H9 (cell line): ENCODE measurements around the gene NAA20. TPM values are rescaled to one million over a fixed set of nuclear protein-coding genes. Genes with fewer than 3 reads are reported as not detected.

Source experiments
- DNase-seq: peaks from one replicate; pipeline ENCODE4 v3.0.0-alpha.2; 2017
- H2AFZ ChIP-seq: one replicate; pipeline ENCODE4 v1.6.1; 2013; ENCODE audit warnings: mild to moderate bottlenecking, low read length, control low read depth, moderate library complexity
- H2AK5ac ChIP-seq: 2 replicates; pipeline ENCODE4 v1.6.1; 2013; ENCODE audit warnings: low read length, control low read depth, mixed read lengths; ENCODE audit not compliant: insufficient read length
- H2BK120ac ChIP-seq: one replicate; pipeline ENCODE4 v1.6.1; 2013; ENCODE audit warnings: low read depth, mild to moderate bottlenecking, low read length, control low read depth, inconsistent platforms; ENCODE audit not compliant: poor library complexity, severe bottlenecking
- H2BK12ac ChIP-seq: 2 replicates; pipeline ENCODE4 v1.6.1; 2013; ENCODE audit warnings: low read length, control low read depth, mixed read lengths, low read depth; ENCODE audit not compliant: insufficient read length
- H2BK15ac ChIP-seq: 2 replicates; pipeline ENCODE4 v1.6.1; 2013; ENCODE audit warnings: low read depth, low read length, control low read depth
- H2BK20ac ChIP-seq: one replicate; pipeline ENCODE4 v1.6.1; 2013; ENCODE audit warnings: low read depth, mild to moderate bottlenecking, low read length, control low read depth, inconsistent platforms; ENCODE audit not compliant: poor library complexity, severe bottlenecking
- H2BK5ac ChIP-seq: 2 replicates; pipeline ENCODE4 v1.6.1; 2013; ENCODE audit warnings: low read length, control low read depth, mixed read lengths; ENCODE audit not compliant: insufficient read length
- H3K14ac ChIP-seq: 2 replicates; pipeline ENCODE4 v1.6.1; 2013; ENCODE audit warnings: low read length, control low read depth; ENCODE audit not compliant: insufficient read depth
- H3K18ac ChIP-seq: 2 replicates; pipeline ENCODE4 v1.6.1; 2013; ENCODE audit warnings: low read depth, mild to moderate bottlenecking, mixed read lengths, low read length, control low read depth; ENCODE audit not compliant: insufficient read length
- H3K23ac ChIP-seq: 2 replicates; pipeline ENCODE4 v1.6.1; 2013; ENCODE audit warnings: low read length, control low read depth, mixed read lengths, low read depth; ENCODE audit not compliant: insufficient read length
- H3K23me2 ChIP-seq: 2 replicates; pipeline ENCODE4 v1.6.1; 2013; ENCODE audit warnings: low read depth, mild to moderate bottlenecking, mixed read lengths, low read length, control low read depth; ENCODE audit not compliant: insufficient read length, poor library complexity, severe bottlenecking
- H3K27ac ChIP-seq: 2 replicates; pipeline ENCODE4 v1.5.1; 2013; ENCODE audit warnings: low read length, control low read depth, mixed read lengths, low read depth; ENCODE audit not compliant: insufficient read length
- H3K27me3 ChIP-seq: 2 replicates; pipeline ENCODE4 v1.6.1; 2013; ENCODE audit warnings: low read length, control low read depth, inconsistent platforms; ENCODE audit not compliant: insufficient read depth
- H3K4ac ChIP-seq: 2 replicates; pipeline ENCODE4 v1.6.1; 2013; ENCODE audit warnings: low read depth, mild to moderate bottlenecking, control low read depth, inconsistent platforms, low read length, moderate library complexity
- H3K4me1 ChIP-seq: 2 replicates; pipeline ENCODE4 v1.6.1; 2013; ENCODE audit warnings: low read length, control low read depth, inconsistent platforms; ENCODE audit not compliant: insufficient read depth
- H3K4me2 ChIP-seq: 2 replicates; pipeline ENCODE4 v1.6.1; 2013; ENCODE audit warnings: low read length, control low read depth, mixed read lengths; ENCODE audit not compliant: insufficient read length, insufficient read depth
- H3K56ac ChIP-seq: 2 replicates; pipeline ENCODE4 v1.6.1; 2013; ENCODE audit warnings: low read depth, mild to moderate bottlenecking, mixed read lengths, low read length, control low read depth; ENCODE audit not compliant: insufficient read length
- H3K79me1 ChIP-seq: 2 replicates; pipeline ENCODE4 v1.6.1; 2013; ENCODE audit warnings: low read depth, mild to moderate bottlenecking, moderate library complexity, low read length, control low read depth, inconsistent platforms; ENCODE audit not compliant: insufficient read depth, poor library complexity, severe bottlenecking
- H3K79me2 ChIP-seq: 2 replicates; pipeline ENCODE4 v1.6.1; 2013; ENCODE audit warnings: low read length, control low read depth, inconsistent platforms; ENCODE audit not compliant: insufficient read depth
- H3K9ac ChIP-seq: 2 replicates; pipeline ENCODE4 v1.6.1; 2013; ENCODE audit warnings: low read length, control low read depth, mixed read lengths; ENCODE audit not compliant: insufficient read length; ENCODE audit errors: extremely low read depth
- H3K9me3 ChIP-seq: one replicate; pipeline ENCODE4 v1.6.1; 2013; ENCODE audit warnings: low read depth, low read length, inconsistent platforms; ENCODE audit not compliant: control insufficient read depth
- H3T11ph ChIP-seq: one replicate; pipeline ENCODE4 v1.6.1; 2013; ENCODE audit warnings: mild to moderate bottlenecking, low read length, control low read depth, inconsistent platforms
- H4K20me1 ChIP-seq: one replicate; pipeline ENCODE4 v1.6.1; 2013; ENCODE audit not compliant: control insufficient read depth, insufficient read length, insufficient read depth
- H4K5ac ChIP-seq: 2 replicates; pipeline ENCODE4 v1.6.1; 2013; ENCODE audit warnings: low read depth, mild to moderate bottlenecking, mixed read lengths, low read length, control low read depth; ENCODE audit not compliant: insufficient read length
- H4K8ac ChIP-seq: replicated peaks from 2 replicates; pipeline ENCODE4 v1.6.1; 2013; ENCODE audit warnings: low read length, control low read depth, mixed read lengths, low read depth; ENCODE audit not compliant: insufficient read length
- H4K91ac ChIP-seq: 2 replicates; pipeline ENCODE4 v1.6.1; 2013; ENCODE audit warnings: low read depth, mild to moderate bottlenecking, moderate library complexity, mixed read lengths, low read length, control low read depth; ENCODE audit not compliant: insufficient read length
- H3K27ac Mint-ChIP-seq, 3 experiments: 2 replicates in 2 of 3; 3 replicates in 1 of 3; pipeline ENCODE4 v1.8.0; 2020 to 2021; ENCODE audit warnings: mixed read lengths in 3 of 3, mild to moderate bottlenecking in 1 of 3, moderate library complexity in 1 of 3
- H3K27me3 Mint-ChIP-seq: 2 replicates; pipeline ENCODE4 v1.8.0; 2021; ENCODE audit warnings: low read depth, mild to moderate bottlenecking, moderate library complexity, mixed read lengths
- H3K36me3 Mint-ChIP-seq, 3 experiments: 2 replicates in 2 of 3; 3 replicates in 1 of 3; pipeline ENCODE4 v1.8.0; 2020 to 2021; ENCODE audit warnings: low read depth in 3 of 3, mixed read lengths in 3 of 3; ENCODE audit not compliant: insufficient read depth in 1 of 3
- H3K4me1 Mint-ChIP-seq, 2 experiments: 2 replicates each; pipeline ENCODE4 v1.8.0; 2020; ENCODE audit warnings: mixed read lengths in 2 of 2
- H3K4me3 Mint-ChIP-seq, 2 experiments: 2 replicates in 1 of 2; 3 replicates in 1 of 2; pipeline ENCODE4 v1.8.0; 2020 to 2021; ENCODE audit warnings: mild to moderate bottlenecking in 2 of 2, mixed read lengths in 2 of 2, moderate library complexity in 1 of 2
- H3K9me3 Mint-ChIP-seq, 2 experiments: 2 replicates in 1 of 2; 3 replicates in 1 of 2; pipeline ENCODE4 v1.8.0; 2020; ENCODE audit warnings: mild to moderate bottlenecking in 2 of 2, mixed read lengths in 2 of 2, moderate library complexity in 1 of 2
- WGBS: extraction: QIAGEN DNeasy Blood & Tissue Kit; methylation state at CpG from one replicate; pipeline ENCODE4 v1.1.7; 2013; ENCODE audit warnings: missing lambda C conversion rate, low lambda C conversion rate, mixed read lengths; ENCODE audit not compliant: insufficient read length; ENCODE audit errors: extremely low coverage; 5-methylcytosine and 5-hydroxymethylcytosine counted together
- total RNA-seq: library from RNA; stranded (reverse); gene quantifications from 2 replicates; pipeline ENCODE4 v1.2.1, GENCODE V29; 2021
- TF ChIP-seq, protein P1 (sequence below): fragments of 200-600 bp; sonication (generic); conservative IDR thresholded peaks from 3 replicates; pipeline ENCODE4 v1.8.0; 2021; ENCODE audit warnings: antibody characterized with exemption, mild to moderate bottlenecking

NAA20 gene
- total RNA-seq, 1 experiment from 2014 or later, result 48.1 TPM

DNA sequence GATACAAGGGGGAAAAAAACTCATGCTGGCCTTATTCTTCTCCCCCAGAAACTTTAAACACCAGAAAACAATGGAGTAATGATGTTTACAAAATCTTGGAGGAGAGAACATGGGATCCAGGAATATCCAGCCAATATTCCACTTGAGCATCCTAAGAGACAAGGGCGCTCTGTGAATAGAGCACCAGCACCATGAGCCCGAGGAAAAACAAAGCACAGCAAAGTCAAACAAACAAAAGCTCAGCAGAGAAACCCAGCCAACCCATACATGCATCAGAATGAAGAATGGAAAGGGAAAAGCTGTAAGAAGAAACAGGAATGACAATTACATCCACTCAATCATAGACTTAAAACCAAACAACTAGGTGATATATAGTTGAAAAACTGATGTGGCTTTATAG, 4.6 kb upstream of the NAA20 start:
- H3K4me2 ChIP-seq, result no peak overlapping the region
- H3K14ac ChIP-seq, result no peak overlapping the region
- Mint-ChIP-seq H3K36me3 (no peaks in the 10 kb centered on the region), H3K27ac (peak overlapping the region in 1 of 3 experiments; percentile 81; a peak in 2 of 7 replicates), H3K9me3 (no peaks in the 10 kb centered on the region), H3K27me3 (no peaks in the 10 kb centered on the region), H3K4me1 (peaks cover 10 to 27% of the 10 kb centered on the region in 2 experiments), H3K4me3 (no peak overlapping the region)
- no peaks in the 10 kb centered on the region for H3K79me1 ChIP-seq
- H3K4ac ChIP-seq, result no peak overlapping the region
- no peak overlapping the region for H4K91ac ChIP-seq
- no peak overlapping the region for H4K8ac ChIP-seq
- no peak overlapping the region for H2BK15ac ChIP-seq
- H3K27me3 ChIP-seq, result no peaks in the 10 kb centered on the region
- no peaks in the 10 kb centered on the region for H4K20me1 ChIP-seq
- no peaks in the 10 kb centered on the region; the same call in 1 of the 2 replicates for H3K79me2 ChIP-seq
- no peak for DNase-seq
- H3K56ac ChIP-seq, result no peak overlapping the region
- no peak overlapping the region for H2BK20ac ChIP-seq
- H3K9ac ChIP-seq, result no peak overlapping the region
- no CpG with 5 or more reads among the region's 2 CpGs for WGBS
- no peaks in the 10 kb centered on the region for H3K9me3 ChIP-seq
- no peak overlapping the region for H3K27ac ChIP-seq
- no peak overlapping the region for H2BK12ac ChIP-seq
- no peak overlapping the region for H2BK5ac ChIP-seq
- H4K5ac ChIP-seq, result no peak overlapping the region
- TF ChIP-seq, protein P1, sequence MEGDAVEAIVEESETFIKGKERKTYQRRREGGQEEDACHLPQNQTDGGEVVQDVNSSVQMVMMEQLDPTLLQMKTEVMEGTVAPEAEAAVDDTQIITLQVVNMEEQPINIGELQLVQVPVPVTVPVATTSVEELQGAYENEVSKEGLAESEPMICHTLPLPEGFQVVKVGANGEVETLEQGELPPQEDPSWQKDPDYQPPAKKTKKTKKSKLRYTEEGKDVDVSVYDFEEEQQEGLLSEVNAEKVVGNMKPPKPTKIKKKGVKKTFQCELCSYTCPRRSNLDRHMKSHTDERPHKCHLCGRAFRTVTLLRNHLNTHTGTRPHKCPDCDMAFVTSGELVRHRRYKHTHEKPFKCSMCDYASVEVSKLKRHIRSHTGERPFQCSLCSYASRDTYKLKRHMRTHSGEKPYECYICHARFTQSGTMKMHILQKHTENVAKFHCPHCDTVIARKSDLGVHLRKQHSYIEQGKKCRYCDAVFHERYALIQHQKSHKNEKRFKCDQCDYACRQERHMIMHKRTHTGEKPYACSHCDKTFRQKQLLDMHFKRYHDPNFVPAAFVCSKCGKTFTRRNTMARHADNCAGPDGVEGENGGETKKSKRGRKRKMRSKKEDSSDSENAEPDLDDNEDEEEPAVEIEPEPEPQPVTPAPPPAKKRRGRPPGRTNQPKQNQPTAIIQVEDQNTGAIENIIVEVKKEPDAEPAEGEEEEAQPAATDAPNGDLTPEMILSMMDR, result no peak
- no peaks in the 10 kb centered on the region for H3K4me1 ChIP-seq
- H3K23me2 ChIP-seq, result no peaks in the 10 kb centered on the region
- H3K18ac ChIP-seq, result no peak overlapping the region
- no peak overlapping the region for H3T11ph ChIP-seq
- no peak overlapping the region for H3K23ac ChIP-seq
- no peak overlapping the region for H2AK5ac ChIP-seq
- no peak overlapping the region for H2BK120ac ChIP-seq
- no peak overlapping the region for H2AFZ ChIP-seq
